ENCODE measurements around the gene DSCAM.

The DSCAM gene

GRCh38 chr21:39969691-39970364, 877.1 kb downstream of the DSCAM start:
- no peak for TF ChIP-seq CTCF (IDR thresholded peaks at IDR 0.05; ENCODE audit: low read length, missing control alignments)
- no peak overlapping the region for H3K4me3 ChIP-seq (replicated peaks; ENCODE audit: low read depth, low read length)
- no peak for DNase-seq (ENCODE audit: low read depth)

GRCh38 chr21:39968010-39968409, 878.9 kb downstream of the DSCAM start:
- DNase-seq (ENCODE audit: low read depth): no peak
- TF ChIP-seq CTCF (IDR thresholded peaks at IDR 0.05; ENCODE audit: low read length, missing control alignments): no peak
- H3K4me3 ChIP-seq (replicated peaks; ENCODE audit: low read depth, low read length): no peak overlapping the region

- no peak overlapping the region for H3K4me3 ChIP-seq (replicated peaks; ENCODE audit: low read depth, low read length)
- TF ChIP-seq CTCF (IDR thresholded peaks at IDR 0.05; ENCODE audit: low read length, missing control alignments): no peak
- no peak for DNase-seq (ENCODE audit: low read depth)
These were observed 880.2 kb downstream of the DSCAM start for GRCh38 chr21:39966786-39967185.

- no peak for DNase-seq (ENCODE audit: low read depth)
- no peak overlapping the region for H3K4me3 ChIP-seq (replicated peaks; ENCODE audit: low read depth, low read length)
- TF ChIP-seq CTCF (IDR thresholded peaks at IDR 0.05; ENCODE audit: low read length, missing control alignments): no peak
These were observed 881.9 kb downstream of the DSCAM start for GRCh38 chr21:39965026-39965425.

- H3K4me3 ChIP-seq (replicated peaks; ENCODE audit: low read depth, low read length): no peak overlapping the region
- no peak for DNase-seq (ENCODE audit: low read depth)
- TF ChIP-seq CTCF (IDR thresholded peaks at IDR 0.05; ENCODE audit: low read length, missing control alignments): no peak
These were observed 885.7 kb downstream of the DSCAM start for GRCh38 chr21:39961251-39961650.
